Stimulated activated memory B cell treated with anti-CD40 and anti-IgM and Interleukin-4, amounts not matched to agents 10 μg/mL and 1 μg/mL and 100 μg/mL, for 72 hours (primary cell): ENCODE results near the gene KLK1.

Experiments
- ATAC-seq: fragments of 150-1000 bp; cut with Tn5 transposase; 2 replicates; pipeline ENCODE4 v1.10.0; 2021
- H3K27ac Mint-ChIP-seq: one replicate; pipeline ENCODE4 v1.8.0; 2022; ENCODE audit warnings: mild to moderate bottlenecking, mixed read lengths
- H3K27me3 Mint-ChIP-seq: one replicate; pipeline ENCODE4 v1.8.0; 2022; ENCODE audit warnings: mixed read lengths
- H3K36me3 Mint-ChIP-seq: one replicate; pipeline ENCODE4 v1.8.0; 2022; ENCODE audit warnings: mixed read lengths
- H3K4me1 Mint-ChIP-seq: one replicate; pipeline ENCODE4 v1.8.0; 2022; ENCODE audit warnings: mixed read lengths
- H3K4me3 Mint-ChIP-seq: one replicate; pipeline ENCODE4 v1.8.0; 2022; ENCODE audit warnings: mild to moderate bottlenecking, moderate library complexity, mixed read lengths
- H3K9me3 Mint-ChIP-seq: one replicate; pipeline ENCODE4 v1.8.0; 2022; ENCODE audit warnings: mixed read lengths

The KLK1 gene

DNA sequence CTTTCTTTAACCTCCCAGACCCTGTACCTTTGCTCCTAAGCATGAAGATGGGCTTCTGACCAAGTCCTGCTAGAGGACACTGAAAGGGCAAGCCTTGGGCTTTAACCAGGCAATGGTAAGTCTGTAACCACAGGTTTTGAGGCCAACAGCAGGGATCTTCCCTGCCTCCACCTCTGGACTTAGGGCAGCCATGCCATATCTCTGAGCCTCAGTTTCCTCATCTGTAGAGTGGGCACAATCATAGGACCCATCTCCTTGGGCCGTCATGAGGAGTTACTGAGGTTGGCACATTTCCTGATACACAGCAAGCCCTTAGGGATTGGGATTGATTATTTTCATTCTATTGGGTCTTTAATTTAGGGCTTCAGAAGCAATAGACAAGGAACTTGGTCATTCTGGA is 14.7 kb downstream of the KLK1 start:
- Mint-ChIP-seq H3K9me3 (peaks cover 8% of the 10 kb centered on the region), H3K4me3 (no peak overlapping the region), H3K36me3 (no peaks in the 10 kb centered on the region), H3K27me3 (peaks cover 9% of the 10 kb centered on the region), H3K4me1 (peaks cover 21% of the 10 kb centered on the region), H3K27ac (no peak overlapping the region)
- no peak for ATAC-seq

- peak overlapping the region; percentile 99 for H3K27ac Mint-ChIP-seq
- peaks cover 15% of the 10 kb centered on the region for H3K36me3 Mint-ChIP-seq
- ATAC-seq = peak; percentile 99
- H3K9me3 Mint-ChIP-seq = no peaks in the 10 kb centered on the region
- peaks cover 55% of the 10 kb centered on the region for H3K4me1 Mint-ChIP-seq
- H3K27me3 Mint-ChIP-seq = no peaks in the 10 kb centered on the region
- peak overlapping the region; percentile 94 for H3K4me3 Mint-ChIP-seq
Observed at GRCh38 chr19:50804420-50805272, 18.9 kb downstream of the KLK1 start.

DNA sequence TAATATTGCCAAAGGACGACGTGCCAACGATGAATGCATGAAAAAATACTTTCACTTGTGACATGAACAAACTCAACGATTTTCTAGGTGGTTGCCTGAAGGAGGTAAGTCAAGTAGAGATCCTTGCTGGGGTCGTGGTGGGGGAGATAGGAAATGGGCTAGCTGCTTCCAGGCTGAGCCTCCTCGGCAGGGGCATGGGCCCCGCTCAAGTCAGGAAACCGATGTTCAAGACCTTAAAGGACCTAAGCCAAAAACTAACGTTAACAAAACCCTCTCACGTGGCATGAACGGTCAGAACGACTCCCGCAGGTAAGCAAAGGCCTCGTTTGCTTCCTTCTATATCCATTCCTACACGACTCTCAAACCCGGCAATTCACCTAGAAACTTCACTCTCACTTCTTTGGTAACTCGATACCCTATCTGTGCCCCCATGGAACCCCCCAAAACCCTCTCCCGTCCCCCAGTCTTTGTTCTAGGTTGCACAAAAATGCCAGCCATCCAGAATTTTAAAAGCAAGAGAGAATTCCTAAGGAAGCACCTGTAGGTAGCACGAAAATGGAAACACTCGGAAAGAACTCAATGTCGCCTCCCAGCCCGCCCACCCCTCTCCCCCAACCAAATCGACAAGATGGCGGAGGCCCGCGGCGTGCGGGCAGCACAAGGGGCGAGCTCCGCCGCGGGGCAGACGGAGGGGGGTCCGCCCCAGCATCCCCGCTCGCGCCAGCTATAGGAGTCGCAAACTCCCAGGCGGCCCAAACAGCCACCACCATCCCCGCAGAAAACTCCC is 19.8 kb downstream of the KLK1 start:
- Mint-ChIP-seq H3K27me3 (no peaks in the 10 kb centered on the region), H3K36me3 (peaks cover 18% of the 10 kb centered on the region), H3K4me3 (peak overlapping the region; percentile 94), H3K4me1 (peaks cover 55% of the 10 kb centered on the region), H3K9me3 (no peaks in the 10 kb centered on the region), H3K27ac (peak overlapping the region; percentile 99)
- ATAC-seq = peak; percentile 1

- no peak for ATAC-seq
- Mint-ChIP-seq H3K9me3 (no peaks in the 10 kb centered on the region), H3K27me3 (no peaks in the 10 kb centered on the region), H3K4me1 (peaks cover 52% of the 10 kb centered on the region), H3K4me3 (no peak overlapping the region), H3K27ac (no peak overlapping the region), H3K36me3 (peaks cover 35% of the 10 kb centered on the region)
Observed at GRCh38 chr19:50801107-50801506, 22.5 kb downstream of the KLK1 start.

DNA sequence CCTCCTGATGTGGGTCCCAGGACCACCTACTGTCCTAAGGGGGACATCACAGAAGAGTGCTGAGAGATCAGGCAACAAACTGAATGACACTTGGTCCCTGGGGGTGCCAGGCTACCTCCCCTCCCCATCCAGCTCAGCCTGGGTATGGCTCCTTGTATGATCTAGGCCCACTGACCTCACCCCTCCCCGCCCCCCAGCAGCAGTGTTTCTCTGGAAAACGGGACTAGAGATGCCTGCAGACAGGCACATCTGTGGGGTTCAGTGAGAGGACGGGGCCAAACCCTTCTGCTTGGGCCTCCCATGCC is 24.1 kb downstream of the KLK1 start:
- no peak for ATAC-seq
- Mint-ChIP-seq H3K27me3 (no peaks in the 10 kb centered on the region), H3K4me3 (no peak overlapping the region), H3K36me3 (peaks cover 35% of the 10 kb centered on the region), H3K4me1 (peaks cover 40% of the 10 kb centered on the region), H3K9me3 (no peaks in the 10 kb centered on the region), H3K27ac (no peak overlapping the region)

GRCh38 chr19:50798659-50799546 is 24.7 kb downstream of the KLK1 start:
- Mint-ChIP-seq H3K9me3 (no peaks in the 10 kb centered on the region), H3K27ac (no peak overlapping the region), H3K36me3 (peaks cover 35% of the 10 kb centered on the region), H3K4me3 (no peak overlapping the region), H3K27me3 (no peaks in the 10 kb centered on the region), H3K4me1 (peaks cover 43% of the 10 kb centered on the region)
- no peak for ATAC-seq

DNA sequence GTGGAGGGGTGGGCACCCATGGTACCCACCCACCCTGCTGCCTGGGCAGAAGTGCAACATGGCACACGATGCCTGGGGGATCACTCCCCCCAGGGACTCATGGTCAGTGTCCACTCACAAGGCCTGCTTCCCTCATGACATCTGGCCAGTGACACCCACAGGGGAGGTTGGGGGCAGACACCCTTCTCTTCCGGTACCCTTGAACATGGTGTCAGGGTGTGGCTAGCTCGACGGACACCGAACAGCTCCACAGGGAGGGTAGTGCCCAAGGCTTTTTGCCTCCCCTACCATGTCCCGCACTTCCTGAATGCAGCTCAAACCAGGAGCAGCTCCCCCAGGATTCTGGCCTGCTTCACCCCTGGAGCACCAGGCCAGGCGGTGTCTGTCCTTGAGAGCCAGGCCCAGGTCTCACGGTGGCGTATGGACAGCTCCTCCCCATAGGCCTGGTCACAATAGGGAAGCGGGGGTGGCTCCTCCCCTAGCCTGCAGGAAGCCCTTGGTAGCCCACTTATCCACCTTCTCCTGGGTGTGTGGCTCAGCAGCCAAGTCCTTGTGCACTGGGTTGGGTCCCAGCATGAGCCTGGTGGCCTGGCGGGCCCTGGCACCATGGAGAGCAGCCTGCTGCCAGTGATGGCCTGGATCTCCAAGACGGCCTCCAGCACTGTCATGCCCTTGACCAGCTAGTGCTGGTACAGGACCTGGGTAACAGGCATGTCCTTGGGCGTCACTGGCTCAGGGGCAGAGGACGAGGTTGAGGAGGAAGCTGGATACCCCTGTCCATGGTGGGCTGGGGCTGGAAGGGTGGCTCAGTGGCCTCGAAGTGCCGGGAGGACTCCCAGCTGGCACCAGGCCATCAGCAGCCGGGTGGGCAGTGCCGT is 25.6 kb downstream of the KLK1 start:
- Mint-ChIP-seq H3K27ac (no peak overlapping the region), H3K4me3 (no peak overlapping the region), H3K9me3 (no peaks in the 10 kb centered on the region), H3K4me1 (peaks cover 37% of the 10 kb centered on the region), H3K27me3 (no peaks in the 10 kb centered on the region), H3K36me3 (peaks cover 35% of the 10 kb centered on the region)
- no peak for ATAC-seq

DNA sequence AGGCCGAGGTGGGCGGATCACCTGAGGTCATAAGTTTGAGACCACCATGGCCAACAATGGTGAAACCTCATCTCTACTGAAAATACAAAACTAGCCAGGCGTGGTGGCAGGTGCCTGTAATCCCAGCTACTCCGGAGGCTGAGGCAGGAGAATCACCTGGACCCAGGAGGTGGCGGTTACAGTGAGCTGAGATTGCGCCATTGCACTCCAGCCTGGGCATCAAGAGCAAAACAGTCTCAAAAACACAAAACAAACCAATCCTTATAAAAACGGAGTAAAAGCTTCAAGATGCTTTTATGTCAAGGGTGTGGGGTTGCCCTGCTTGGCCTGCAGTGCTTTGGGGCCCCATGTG is 26.2 kb downstream of the KLK1 start:
- Mint-ChIP-seq H3K4me1 (peaks cover 31% of the 10 kb centered on the region), H3K9me3 (no peaks in the 10 kb centered on the region), H3K36me3 (peaks cover 35% of the 10 kb centered on the region), H3K4me3 (no peak overlapping the region), H3K27ac (no peak overlapping the region), H3K27me3 (no peaks in the 10 kb centered on the region)
- no peak for ATAC-seq

- H3K9me3 Mint-ChIP-seq = no peaks in the 10 kb centered on the region
- no peak for ATAC-seq
- H3K4me1 Mint-ChIP-seq = peaks cover 26% of the 10 kb centered on the region
- no peaks in the 10 kb centered on the region for H3K27me3 Mint-ChIP-seq
- H3K4me3 Mint-ChIP-seq = no peak overlapping the region
- H3K36me3 Mint-ChIP-seq = peaks cover 35% of the 10 kb centered on the region
- H3K27ac Mint-ChIP-seq = no peak overlapping the region
Observed at GRCh38 chr19:50796634-50797428, 26.8 kb downstream of the KLK1 start.

DNA sequence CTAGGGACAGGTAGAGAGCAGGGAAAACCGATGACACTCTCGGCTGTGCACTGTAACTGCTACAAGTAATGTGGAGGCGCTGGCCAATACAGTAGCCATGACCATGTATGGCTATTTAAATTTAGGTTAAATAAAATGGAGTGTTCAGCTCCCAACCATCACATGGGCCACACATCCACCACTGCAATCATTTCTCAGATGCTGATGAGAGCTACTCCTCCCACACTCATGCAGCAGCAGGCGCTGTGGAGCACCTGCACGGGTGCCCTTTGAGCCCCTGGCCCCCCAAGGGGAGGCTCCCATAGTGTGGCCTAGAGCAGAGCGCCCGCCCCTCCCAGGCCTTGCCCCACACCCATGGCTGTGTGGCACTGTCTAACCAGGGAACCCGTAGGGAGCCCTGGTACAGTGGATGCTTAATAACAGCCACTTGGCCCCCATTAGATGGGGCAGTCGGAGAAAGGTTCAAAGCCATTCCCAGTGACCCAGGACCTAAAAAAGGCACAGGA is 27.4 kb downstream of the KLK1 start:
- Mint-ChIP-seq H3K4me1 (peaks cover 25% of the 10 kb centered on the region), H3K27ac (no peak overlapping the region), H3K4me3 (no peak overlapping the region), H3K27me3 (peaks cover 4% of the 10 kb centered on the region), H3K9me3 (no peaks in the 10 kb centered on the region), H3K36me3 (peaks cover 32% of the 10 kb centered on the region)
- ATAC-seq = no peak

DNA sequence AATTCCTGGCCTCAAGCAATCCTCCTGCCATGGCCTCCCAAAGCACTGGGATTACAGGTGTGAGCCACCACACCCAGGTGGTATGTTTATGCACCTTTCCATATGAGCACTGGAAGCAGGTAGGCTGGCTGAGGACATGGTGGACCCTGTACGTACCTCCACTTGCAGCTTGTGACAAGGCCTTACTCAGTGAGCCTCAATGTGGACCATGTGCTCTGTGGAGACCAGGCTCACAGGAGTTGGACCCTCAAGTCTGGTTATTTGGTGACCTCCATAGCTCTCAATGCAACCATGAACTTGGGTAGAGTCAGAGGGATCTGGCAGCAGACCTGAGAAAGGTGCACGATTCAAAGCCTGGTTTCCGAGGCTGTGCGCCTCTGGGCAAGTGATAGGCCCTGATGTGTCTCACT is 27.9 kb downstream of the KLK1 start:
- peaks cover 25% of the 10 kb centered on the region for H3K4me1 Mint-ChIP-seq
- H3K27me3 Mint-ChIP-seq = peaks cover 9% of the 10 kb centered on the region
- H3K36me3 Mint-ChIP-seq = peaks cover 28% of the 10 kb centered on the region
- no peak overlapping the region for H3K4me3 Mint-ChIP-seq
- no peak overlapping the region for H3K27ac Mint-ChIP-seq
- no peak for ATAC-seq
- H3K9me3 Mint-ChIP-seq = no peaks in the 10 kb centered on the region

- peaks cover 24% of the 10 kb centered on the region for H3K36me3 Mint-ChIP-seq
- no peak overlapping the region for H3K4me3 Mint-ChIP-seq
- peaks cover 9% of the 10 kb centered on the region for H3K27me3 Mint-ChIP-seq
- no peak overlapping the region for H3K27ac Mint-ChIP-seq
- ATAC-seq = peak; percentile 18
- H3K9me3 Mint-ChIP-seq = no peaks in the 10 kb centered on the region
- peaks cover 21% of the 10 kb centered on the region for H3K4me1 Mint-ChIP-seq
Observed at GRCh38 chr19:50794876-50795663, 28.5 kb downstream of the KLK1 start.
